Neuronal stem cell (in vitro differentiated cells): ENCODE results near the gene CPLANE2.

Source experiments
- DNase-seq: peaks from one replicate; pipeline ENCODE4 v3.0.0-alpha.2; 2013; ENCODE audit warnings: low spot score
- H2AFZ ChIP-seq: one replicate; pipeline ENCODE4 v1.6.1; 2013; ENCODE audit warnings: mild to moderate bottlenecking, low read length, inconsistent platforms
- H2AK5ac ChIP-seq: 2 replicates; pipeline ENCODE4 v1.6.1; 2013; ENCODE audit warnings: low read depth, mild to moderate bottlenecking, inconsistent platforms, low read length, moderate library complexity, mixed read lengths
- H2BK120ac ChIP-seq: 2 replicates; pipeline ENCODE4 v1.6.1; 2013; ENCODE audit warnings: low read depth, mild to moderate bottlenecking, inconsistent platforms, low read length, moderate library complexity, mixed read lengths
- H2BK12ac ChIP-seq: one replicate; pipeline ENCODE4 v1.6.1; 2013; ENCODE audit warnings: low read length, inconsistent platforms
- H2BK15ac ChIP-seq: 2 replicates; pipeline ENCODE4 v1.6.1; 2013; ENCODE audit warnings: mild to moderate bottlenecking, low read length, inconsistent platforms, mixed read lengths
- H2BK5ac ChIP-seq: one replicate; pipeline ENCODE4 v1.6.1; 2013; ENCODE audit warnings: inconsistent platforms, mild to moderate bottlenecking, low read length, moderate library complexity
- H3K14ac ChIP-seq: one replicate; pipeline ENCODE4 v1.6.1; 2013; ENCODE audit warnings: low read length, inconsistent platforms
- H3K18ac ChIP-seq: 2 replicates; pipeline ENCODE4 v1.6.1; 2013; ENCODE audit warnings: low read length, inconsistent platforms
- H3K23ac ChIP-seq: 2 replicates; pipeline ENCODE4 v1.6.1; 2013; ENCODE audit warnings: low read depth, mild to moderate bottlenecking, mixed read lengths, low read length, inconsistent platforms; ENCODE audit not compliant: poor library complexity
- H3K27ac ChIP-seq: replicated peaks from 3 replicates; pipeline ENCODE4 v1.5.1; 2013; ENCODE audit warnings: low read length, inconsistent platforms
- H3K27me3 ChIP-seq, 3 experiments: 2 replicates each; pipeline ENCODE4 v1.6.1; 2013; ENCODE audit warnings: low read length in 3 of 3, mild to moderate bottlenecking in 2 of 3, inconsistent platforms in 1 of 3, low read depth in 1 of 3, mixed read lengths in 1 of 3, moderate library complexity in 1 of 3; ENCODE audit not compliant: control insufficient read depth in 3 of 3, insufficient read depth in 3 of 3
- H3K36me3 ChIP-seq, 2 donors: replicated peaks in 1 of 2; 2 replicates each; pipeline ENCODE4 v1.6.1; 2013; ENCODE audit warnings: low read length in 2 of 2; ENCODE audit not compliant: control insufficient read depth in 2 of 2, insufficient read depth in 2 of 2
- H3K4ac ChIP-seq: 2 replicates; pipeline ENCODE4 v1.6.1; 2013; ENCODE audit warnings: inconsistent platforms, mild to moderate bottlenecking, low read length, moderate library complexity
- H3K4me1 ChIP-seq, 2 donors: 1 replicate in 1 of 2; 2 replicates in 1 of 2; pipeline ENCODE4 v1.6.1; 2013; ENCODE audit warnings: low read length in 2 of 2, low read depth in 1 of 2; ENCODE audit not compliant: control insufficient read depth in 2 of 2, insufficient read depth in 1 of 2
- H3K4me2 ChIP-seq: one replicate; pipeline ENCODE4 v1.6.1; 2013; ENCODE audit warnings: mild to moderate bottlenecking, low read length, inconsistent platforms; ENCODE audit not compliant: insufficient read depth, poor library complexity, severe bottlenecking
- H3K4me3 ChIP-seq, 2 donors: 2 replicates each; pipeline ENCODE4 v1.5.1; 2013; ENCODE audit warnings: low read length in 2 of 2, mild to moderate bottlenecking in 2 of 2, inconsistent platforms in 1 of 2, moderate library complexity in 1 of 2
- H3K79me1 ChIP-seq: one replicate; pipeline ENCODE4 v1.6.1; 2013; ENCODE audit warnings: low read depth, mild to moderate bottlenecking, inconsistent platforms, low read length, moderate library complexity
- H3K9ac ChIP-seq: one replicate; pipeline ENCODE4 v1.6.1; 2013; ENCODE audit warnings: mild to moderate bottlenecking, low read depth, low read length, inconsistent platforms; ENCODE audit not compliant: poor library complexity
- H3K9me3 ChIP-seq, 2 donors: replicated peaks in 1 of 2; 2 replicates each; pipeline versions ENCODE3 to v1.6.1; 2013; ENCODE audit warnings: low read length in 2 of 2, mild to moderate bottlenecking in 2 of 2, inconsistent platforms in 1 of 2, low read depth in 1 of 2, mixed read lengths in 1 of 2, moderate library complexity in 1 of 2; ENCODE audit not compliant: control insufficient read depth in 2 of 2, insufficient read depth in 1 of 2
- H4K8ac ChIP-seq: one replicate; pipeline ENCODE4 v1.6.1; 2013; ENCODE audit warnings: low read depth, mild to moderate bottlenecking, inconsistent platforms, low read length, moderate library complexity
- H4K91ac ChIP-seq: one replicate; pipeline ENCODE4 v1.6.1; 2013; ENCODE audit warnings: low read length, low read depth, mild to moderate bottlenecking, inconsistent platforms; ENCODE audit not compliant: poor library complexity
- WGBS, 2 donors: extraction: QIAGEN DNeasy Blood & Tissue Kit; methylation state at CpG; one replicate each; pipeline ENCODE4 v1.1.7; 2013; ENCODE audit warnings: missing lambda C conversion rate in 2 of 2, mixed read lengths in 1 of 2; ENCODE audit not compliant: insufficient read length in 2 of 2, insufficient replicate concordance in 1 of 2; ENCODE audit errors: extremely low coverage in 2 of 2; 5-methylcytosine and 5-hydroxymethylcytosine counted together

The CPLANE2 gene

GRCh38 chr1:16211824-16212223 lies 25.2 kb downstream of the CPLANE2 start:
- DNase-seq: no peak
- Histone ChIP-seq H3K4me2 (peak overlapping the region; percentile 47), H3K4me1 (peaks cover 18 to 25% of the 10 kb centered on the region in 2 donors), H3K27me3 (peaks cover 0 to 22% (median 6%) of the 10 kb centered on the region in 3 experiments), H2AFZ (no peak overlapping the region), H4K8ac (no peak overlapping the region), H3K79me1 (peaks cover 3% of the 10 kb centered on the region), H3K9me3 (no peaks in the 10 kb centered on the region), H3K18ac (peak overlapping the region; percentile 97), H3K4ac (no peak overlapping the region), H3K27ac (no peak overlapping the region), H2BK15ac (peak overlapping the region; percentile 94), H2BK12ac (peak overlapping the region; percentile 91), H3K14ac (no peak overlapping the region), H3K4me3 (no peak overlapping the region), H4K91ac (peak overlapping the region; percentile 5), H2AK5ac (peak overlapping the region; percentile 99), H3K9ac (peak overlapping the region; percentile 78), H3K36me3 (no peaks in the 10 kb centered on the region), H2BK5ac (peak overlapping the region; percentile 21), H2BK120ac (peak overlapping the region; percentile 88), H3K23ac (peak overlapping the region; percentile 20)
- WGBS, 2 donors: no CpG with 5 or more reads among the region's 6 CpGs

GRCh38 chr1:16210581-16210980 lies 26.4 kb downstream of the CPLANE2 start:
- DNase-seq: no peak
- Histone ChIP-seq H3K14ac (no peak overlapping the region), H2BK120ac (peak overlapping the region; percentile 35), H2BK15ac (peak overlapping the region; percentile 61), H3K27ac (no peak overlapping the region), H2BK12ac (no peak overlapping the region), H2AK5ac (peak overlapping the region; percentile 5), H2AFZ (no peak overlapping the region), H3K9ac (no peak overlapping the region), H3K23ac (no peak overlapping the region), H2BK5ac (no peak overlapping the region), H3K9me3 (no peaks in the 10 kb centered on the region), H4K8ac (no peak overlapping the region), H3K4me1 (peaks cover 12 to 23% of the 10 kb centered on the region in 2 donors), H3K18ac (no peak overlapping the region), H3K27me3 (peaks cover 0 to 10% (median 0%) of the 10 kb centered on the region in 3 experiments), H3K4ac (no peak overlapping the region), H3K36me3 (no peaks in the 10 kb centered on the region), H3K4me3 (no peak overlapping the region), H3K4me2 (no peak overlapping the region), H4K91ac (no peak overlapping the region), H3K79me1 (peaks cover 3% of the 10 kb centered on the region)
- WGBS, 2 donors: no CpG with 5 or more reads among the region's 4 CpGs

- Histone ChIP-seq H3K27me3 (peaks cover 0 to 9% (median 0%) of the 10 kb centered on the region in 3 experiments), H3K36me3 (no peaks in the 10 kb centered on the region), H4K8ac (no peak overlapping the region), H2BK5ac (peak overlapping the region; percentile 59), H2BK12ac (no peak overlapping the region), H4K91ac (peak overlapping the region; percentile 73), H3K4me3 (no peak overlapping the region), H3K23ac (peak overlapping the region; percentile 20), H3K14ac (peak overlapping the region; percentile 22), H2AK5ac (peak overlapping the region; percentile 34), H3K4ac (peak overlapping the region; percentile 90), H3K4me1 (peaks cover 12 to 26% of the 10 kb centered on the region in 2 donors), H2BK120ac (peak overlapping the region; percentile 75), H3K4me2 (no peak overlapping the region), H2AFZ (peak overlapping the region; percentile 82), H3K9me3 (no peaks in the 10 kb centered on the region), H3K9ac (peak overlapping the region; percentile 33), H3K79me1 (peaks cover 3% of the 10 kb centered on the region), H3K27ac (no peak overlapping the region), H3K18ac (peak overlapping the region; percentile 83), H2BK15ac (peak overlapping the region; percentile 54)
- no CpG with 5 or more reads among the region's 11 CpGs for WGBS, 2 donors
- no peak for DNase-seq
Observed at GRCh38 chr1:16209847-16210407, 27.1 kb downstream of the CPLANE2 start.

GRCh38 chr1:16209132-16209846 lies 27.7 kb downstream of the CPLANE2 start:
- Histone ChIP-seq H3K4ac (no peak overlapping the region), H2BK5ac (peak overlapping the region; percentile 59), H2AFZ (peak overlapping the region; percentile 82), H2AK5ac (peak overlapping the region; percentile 34), H3K27ac (no peak overlapping the region), H3K4me1 (peaks cover 12 to 26% of the 10 kb centered on the region in 2 donors), H3K4me2 (no peak overlapping the region), H3K79me1 (peaks cover 3% of the 10 kb centered on the region), H3K27me3 (peaks cover 0 to 9% (median 0%) of the 10 kb centered on the region in 3 experiments), H4K8ac (no peak overlapping the region), H3K36me3 (peaks cover 2 to 3% of the 10 kb centered on the region in 2 donors), H3K23ac (no peak overlapping the region), H4K91ac (peak overlapping the region; percentile 73), H3K14ac (peak overlapping the region; percentile 22), H2BK15ac (peak overlapping the region; percentile 54), H3K18ac (peak overlapping the region; percentile 83), H2BK12ac (no peak overlapping the region), H3K9me3 (no peaks in the 10 kb centered on the region), H3K9ac (no peak overlapping the region), H3K4me3 (no peak overlapping the region), H2BK120ac (peak overlapping the region; percentile 75)
- 100% methylated on average over 4 of the region's 9 CpGs; no CpG with 5 or more reads in 1 of the 2 donors for WGBS, 2 donors
- no peak for DNase-seq
